Measurements from ENCODE around the gene MOB3C. TPM values are rescaled to one million over a fixed set of nuclear protein-coding genes. Genes with fewer than 3 reads are reported as not detected.
A peak's percentile ranks its signal among the peaks of the same experiment; 100 is the strongest.
"Not testable (repeated sequence)": the region's sequence is repeated elsewhere in the genome, so short reads cannot be mapped to it uniquely, and the experiment has no call there.

The MOB3C gene
- polyA plus RNA-seq (2012; rRNA removed), result 8.6 and 10.6 TPM in 2 replicates
- polyA plus RNA-seq (2012; cell fraction: cytosol; rRNA removed), result 4.4 and 5.5 TPM in 2 replicates
- polyA plus RNA-seq (2012; cell fraction: nucleus; rRNA removed), result 17.6 and 23.1 TPM in 2 replicates

GRCh38 chr1:46616277-46617107 lies at the start of gene MOB3C:
TSS of gene MOB3C (minus strand) at chr1:46616811. CDS start at chr1:46613321, 3,490 bp downstream.
- peak within 1 kb of the TSS; percentile 77 to 78; a peak in 3 of 4 replicates for H3K27ac ChIP-seq (ENCODE audit: low read depth in 2 of 2, low read length in 1 of 2)
- H3K27me3 ChIP-seq (ENCODE audit: insufficient read depth), result no peaks in the 10 kb centered on the region
- H3K9me2 ChIP-seq, result no peaks in the 10 kb centered on the region
- H3K36me3 ChIP-seq (replicated peaks in 1 of 2; ENCODE audit: control insufficient read depth in 1 of 2, insufficient read depth in 2 of 2, low read length in 1 of 2), result no peaks in the 10 kb centered on the region
- TF ChIP-seq POLR2AphosphoS5 (IDR thresholded peaks at IDR 0.05; ENCODE audit: low read depth, low read length) (peak; percentile 36; the same call in 1 of the 2 replicates), RFX5 (IDR thresholded peaks at IDR 0.05; ENCODE audit: low read length) (no peak), FOSL2 (IDR thresholded peaks at IDR 0.05; ENCODE audit: borderline replicate concordance, low read depth) (no peak), NRF1 (IDR thresholded peaks at IDR 0.05; ENCODE audit: low read depth, low read length) (0 out of 2 replicates have a peak, but pooled peaks have one; percentile 12), SIN3A (IDR thresholded peaks at IDR 0.05; ENCODE audit: borderline replicate concordance, low read depth, low read length) (0 out of 2 replicates have a peak, but pooled peaks have one; percentile 15), MAX (IDR thresholded peaks at IDR 0.05; ENCODE audit: low read depth) (peak; percentile 57; the same call in 1 of the 2 replicates), PBX3 (IDR thresholded peaks at IDR 0.05) (no peak)
- H4K20me1 ChIP-seq (ENCODE audit: insufficient read depth), result no peaks in the 10 kb centered on the region
- H3F3A ChIP-seq (replicated peaks; ENCODE audit: insufficient read depth), result peaks cover 3% of the 10 kb centered on the region
- H3K9me3 ChIP-seq, result no peaks in the 10 kb centered on the region
- ChIA-PET CTCF (interaction anchor here (0.6 to 4.9 kb wide), 5 partner anchors 13 to 60 kb away, joined by 3 to 36 read pairs (median 4); partner anchors contain the start of gene MKNK1), POLR2A (interaction anchor here (1.8 to 2.2 kb wide), 2 partner anchors 13 to 51 kb away, joined by 8 to 9 read pairs; partner anchors contain the start of genes ATPAF1 and MKNK1)
- peaks cover 8 to 25% of the 10 kb centered on the region in 2 experiments; a peak in 2 of 4 replicates for H3K4me1 ChIP-seq (ENCODE audit: control insufficient read depth in 1 of 2, insufficient read depth in 2 of 2, low read depth in 1 of 2, low read length in 1 of 2)
- no peaks in the 10 kb centered on the region; the same call in 1 of the 2 replicates for H3K79me2 ChIP-seq (ENCODE audit: insufficient read depth)
- H3K4me3 ChIP-seq (ENCODE audit: low read depth in 2 of 2, low read length in 1 of 2), result peak within 1 kb of the TSS; percentile 69 to 78
- peak within 1 kb of the TSS; percentile 71 for H3K9ac ChIP-seq
- peak; percentile 89 for DNase-seq
- peak within 1 kb of the TSS; percentile 79 for H2AFZ ChIP-seq (ENCODE audit: low read depth)
- H3K4me2 ChIP-seq, result peak within 1 kb of the TSS; percentile 99
- 5% methylated on average over 8 of the region's 62 CpGs for WGBS (ENCODE audit: low lambda C conversion rate)

- peaks cover 10 to 21% of the 10 kb centered on the region in 2 experiments for H3K36me3 ChIP-seq (replicated peaks in 1 of 2; ENCODE audit: control insufficient read depth in 1 of 2, insufficient read depth in 2 of 2, low read length in 1 of 2)
- H3K9ac ChIP-seq, result no peak overlapping the region
- H2AFZ ChIP-seq (ENCODE audit: low read depth), result no peak overlapping the region
- no peak overlapping the region for H3K4me3 ChIP-seq (ENCODE audit: low read depth in 2 of 2, low read length in 1 of 2)
- peaks cover 0 to 5% of the 10 kb centered on the region in 2 experiments; a peak in 2 of 4 replicates for H3K4me1 ChIP-seq (ENCODE audit: control insufficient read depth in 1 of 2, insufficient read depth in 2 of 2, low read depth in 1 of 2, low read length in 1 of 2)
- no peak for TF ChIP-seq NRF1 (IDR thresholded peaks at IDR 0.05; ENCODE audit: low read depth, low read length)
- no peaks in the 10 kb centered on the region for H3K9me2 ChIP-seq
- H3K4me2 ChIP-seq, result no peak overlapping the region
- no peaks in the 10 kb centered on the region for H3K27me3 ChIP-seq (ENCODE audit: insufficient read depth)
- no peaks in the 10 kb centered on the region for H4K20me1 ChIP-seq (ENCODE audit: insufficient read depth)
- DNase-seq, result no peak
- 93% methylated on average over 2 of the region's 2 CpGs for WGBS (ENCODE audit: low lambda C conversion rate)
- no peaks in the 10 kb centered on the region for H3F3A ChIP-seq (replicated peaks; ENCODE audit: insufficient read depth)
- H3K9me3 ChIP-seq, result no peaks in the 10 kb centered on the region
- ChIA-PET POLR2A (no interaction called here), CTCF (interaction anchor here (0.7 to 1.8 kb wide), 4 partner anchors 12 to 661 kb away, joined by 3 to 5 read pairs (median 4); no protein-coding TSS in a partner anchor)
- peaks cover 18% of the 10 kb centered on the region; the same call in 1 of the 2 replicates for H3K79me2 ChIP-seq (ENCODE audit: insufficient read depth)
- H3K27ac ChIP-seq (ENCODE audit: low read depth in 2 of 2, low read length in 1 of 2), result no peak overlapping the region
These were observed 49.4 kb upstream of the MOB3C start for GRCh38 chr1:46665983-46666382.

GRCh38 chr1:46662919-46663318 lies 46.3 kb upstream of the MOB3C start:
- CTCF ChIA-PET, result not testable (repeated sequence)

GRCh38 chr1:46660116-46660515 lies 43.5 kb upstream of the MOB3C start:
- POLR2A ChIA-PET; H3K9ac ChIP-seq; H3K9me2 ChIP-seq; H3K27me3 ChIP-seq (ENCODE audit: insufficient read depth); H3K9me3 ChIP-seq; H3K27ac ChIP-seq (ENCODE audit: low read depth in 2 of 2, low read length in 1 of 2); H3F3A ChIP-seq (replicated peaks; ENCODE audit: insufficient read depth); H3K4me2 ChIP-seq; H3K4me3 ChIP-seq (ENCODE audit: low read depth in 2 of 2, low read length in 1 of 2); DNase-seq; H4K20me1 ChIP-seq (ENCODE audit: insufficient read depth); H3K4me1 ChIP-seq (ENCODE audit: control insufficient read depth in 1 of 2, insufficient read depth in 2 of 2, low read depth in 1 of 2, low read length in 1 of 2); H3K79me2 ChIP-seq (ENCODE audit: insufficient read depth); H2AFZ ChIP-seq (ENCODE audit: low read depth): not testable (repeated sequence)
- WGBS (ENCODE audit: low lambda C conversion rate), result 95% methylated on average over 5 of the region's 5 CpGs
- H3K36me3 ChIP-seq (replicated peaks in 1 of 2; ENCODE audit: control insufficient read depth in 1 of 2, insufficient read depth in 2 of 2, low read length in 1 of 2), result peaks cover 45 to 48% of the 10 kb centered on the region in 2 experiments
- CTCF ChIA-PET, result interaction anchor here (1.2 kb wide), 1 partner anchor 131 kb away, joined by 3 read pairs; no protein-coding TSS in a partner anchor

More at GRCh38 chr1:46662919-46663318, 46.3 kb upstream of the MOB3C start:
- H4K20me1 ChIP-seq (ENCODE audit: insufficient read depth); H3K9me3 ChIP-seq; H3K4me2 ChIP-seq; H3K4me3 ChIP-seq (ENCODE audit: low read depth in 2 of 2, low read length in 1 of 2); H2AFZ ChIP-seq (ENCODE audit: low read depth); H3K4me1 ChIP-seq (ENCODE audit: control insufficient read depth in 1 of 2, insufficient read depth in 2 of 2, low read depth in 1 of 2, low read length in 1 of 2); DNase-seq; H3K27me3 ChIP-seq (ENCODE audit: insufficient read depth); POLR2A ChIA-PET; H3K27ac ChIP-seq (ENCODE audit: low read depth in 2 of 2, low read length in 1 of 2); H3F3A ChIP-seq (replicated peaks; ENCODE audit: insufficient read depth); H3K9me2 ChIP-seq; H3K9ac ChIP-seq: not testable (repeated sequence)
- H3K36me3 ChIP-seq (replicated peaks in 1 of 2; ENCODE audit: control insufficient read depth in 1 of 2, insufficient read depth in 2 of 2, low read length in 1 of 2), result peaks cover 24 to 27% of the 10 kb centered on the region in 2 experiments
- 83% methylated on average over 4 of the region's 5 CpGs for WGBS (ENCODE audit: low lambda C conversion rate)
- H3K79me2 ChIP-seq (ENCODE audit: insufficient read depth), result peaks cover 18% of the 10 kb centered on the region; the same call in 1 of the 2 replicates
